ENCODE data around the gene OR7G2. TPM values are rescaled to one million over a fixed set of nuclear protein-coding genes. Genes with fewer than 3 reads are reported as not detected.
"Not testable (repeated sequence)": the region's sequence is repeated elsewhere in the genome, so short reads cannot be mapped to it uniquely, and the experiment has no call there.

Gene OR7G2
- total and polyA plus RNA-seq, 2 donors: not detected

DNA sequence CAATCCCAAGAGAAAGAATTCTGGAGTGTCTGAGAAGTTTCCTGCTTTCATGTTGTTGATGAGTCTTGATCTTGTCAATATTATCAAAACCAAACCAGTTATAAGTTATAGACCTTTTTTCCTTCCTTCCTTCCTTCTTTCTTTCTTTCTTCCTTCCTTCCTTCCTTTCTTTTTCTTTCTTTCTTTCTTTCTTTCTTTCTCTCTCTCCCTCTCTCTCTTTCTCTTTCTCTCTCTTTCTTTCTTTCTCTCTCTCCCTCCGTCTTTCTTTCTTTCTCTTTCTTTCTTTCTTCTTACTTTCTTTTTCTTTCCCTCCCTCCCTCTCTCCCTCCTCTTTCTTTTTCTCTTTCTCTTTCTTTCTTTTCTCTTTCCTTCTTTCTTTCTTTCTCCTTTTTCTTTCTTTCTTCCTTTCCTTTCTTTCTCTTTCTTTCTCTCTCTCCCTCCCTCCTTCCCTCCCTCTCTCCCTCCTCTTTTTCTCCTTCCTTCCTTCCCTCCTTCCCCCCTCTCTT is 19.7 kb upstream of the OR7G2 start, which contains the start of gene OR7G3:
OR7G3 (minus strand) TSS at position 51 of the 506 bp plus-strand sequence; CDS start at position 51, 0 bp downstream.
- H3K27ac ChIP-seq (ENCODE audit: low read depth): no peak within 1 kb of the TSS
- no peak for DNase-seq (ENCODE audit: extremely low spot score)
- H3K4me3 ChIP-seq (ENCODE audit: low read depth, low read length): no peak within 1 kb of the TSS

DNA sequence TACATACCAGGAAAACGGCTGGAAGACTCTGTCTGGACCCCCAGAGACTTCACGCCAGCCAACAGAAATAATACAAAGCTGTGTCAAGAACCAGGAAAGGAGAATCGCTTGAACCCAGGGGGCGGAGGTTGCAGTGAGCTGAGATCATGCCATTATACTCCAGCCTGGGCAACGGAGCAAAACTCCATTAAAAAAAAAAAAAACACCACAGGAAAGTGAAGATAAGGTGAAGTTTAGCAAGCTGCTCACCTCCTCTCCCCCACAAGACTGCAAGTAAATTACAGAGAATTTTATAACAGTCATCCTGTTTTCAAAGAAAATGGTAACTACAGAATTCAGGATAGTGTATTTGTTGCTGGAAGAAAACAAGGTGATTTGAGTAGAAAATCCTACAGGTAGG is 9.3 kb upstream of the OR7G2 start:
- no peak for DNase-seq (ENCODE audit: extremely low spot score)
- Histone ChIP-seq H3K27ac (ENCODE audit: low read depth) (no peak overlapping the region), H3K4me3 (ENCODE audit: low read depth, low read length) (no peak overlapping the region), H3K4me1 (ENCODE audit: insufficient read depth) (no peaks in the 10 kb centered on the region), H3K36me3 (ENCODE audit: insufficient read depth) (no peaks in the 10 kb centered on the region)
- WGBS: 59% methylated on average over 5 of the region's 5 CpGs

More for the DNA sequence above, 19.7 kb upstream of the OR7G2 start, which contains the start of gene OR7G3:
- H3K4me1 ChIP-seq (ENCODE audit: insufficient read depth): no peaks in the 10 kb centered on the region
- 80% methylated on average over 1 of the region's 1 CpG for WGBS
- no peaks in the 10 kb centered on the region for H3K36me3 ChIP-seq (ENCODE audit: insufficient read depth)

DNA sequence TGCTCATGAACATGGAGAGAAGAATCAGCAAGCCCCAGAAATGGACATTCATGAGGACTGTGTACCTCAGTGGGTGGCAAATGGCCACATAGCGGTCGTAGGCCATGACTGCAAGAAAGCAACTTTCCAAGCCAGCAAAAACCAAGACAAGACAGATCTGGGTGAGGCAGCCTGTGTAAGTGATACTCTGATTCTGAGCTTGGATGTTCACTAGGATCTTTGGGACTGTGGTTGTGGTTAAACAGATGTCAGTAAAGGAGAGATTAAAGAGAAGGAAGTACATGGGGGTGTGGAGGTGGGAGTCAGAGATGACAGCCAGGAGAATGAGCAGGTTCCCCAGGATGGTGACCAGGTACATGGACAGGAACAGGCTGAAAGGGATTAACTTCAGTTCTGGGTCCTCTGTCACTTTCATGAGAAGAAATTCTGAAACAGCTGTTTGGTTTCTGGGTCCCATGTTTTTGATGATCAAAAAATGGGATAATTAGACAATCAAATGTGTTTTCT is 8.1 kb upstream of the OR7G2 start, which contains the start of gene OR7G1:
OR7G1 (minus strand) TSS at position 457 of the 507 bp plus-strand sequence; CDS start at position 457, 0 bp downstream.
- H3K36me3 ChIP-seq (ENCODE audit: insufficient read depth): no peaks in the 10 kb centered on the region
- DNase-seq (ENCODE audit: extremely low spot score): no peak
- no peak within 1 kb of the TSS for H3K4me3 ChIP-seq (ENCODE audit: low read depth, low read length)
- no peaks in the 10 kb centered on the region for H3K4me1 ChIP-seq (ENCODE audit: insufficient read depth)
- H3K27ac ChIP-seq (ENCODE audit: low read depth): no peak within 1 kb of the TSS
- 91% methylated on average over 2 of the region's 2 CpGs for WGBS

DNA sequence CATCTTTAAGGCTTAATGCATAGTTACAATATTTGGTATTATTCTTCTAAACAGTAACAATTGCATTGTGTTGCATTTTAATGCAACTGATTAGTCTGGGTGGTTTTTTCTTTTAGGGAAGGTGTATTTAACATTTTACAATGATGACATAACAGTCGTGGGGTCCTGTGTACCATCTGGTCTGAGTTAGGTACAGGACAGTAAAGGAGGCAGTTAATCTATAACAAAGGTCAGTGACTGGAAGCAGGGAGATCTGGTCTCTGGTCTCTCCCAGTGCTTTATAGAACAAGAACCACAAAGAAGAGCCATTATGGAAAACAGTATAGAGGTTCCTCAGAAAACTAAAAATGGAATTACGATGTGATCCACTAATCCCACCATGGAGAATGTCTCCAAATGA is 2.7 kb upstream of the OR7G2 start:
- H3K4me1 ChIP-seq (ENCODE audit: insufficient read depth): no peaks in the 10 kb centered on the region
- H3K36me3 ChIP-seq (ENCODE audit: insufficient read depth): no peaks in the 10 kb centered on the region
- 40% methylated on average over 2 of the region's 2 CpGs for WGBS
- DNase-seq (ENCODE audit: extremely low spot score): no peak
- no peak overlapping the region for H3K4me3 ChIP-seq (ENCODE audit: low read depth, low read length)
- H3K27ac ChIP-seq (ENCODE audit: low read depth): no peak overlapping the region

DNA sequence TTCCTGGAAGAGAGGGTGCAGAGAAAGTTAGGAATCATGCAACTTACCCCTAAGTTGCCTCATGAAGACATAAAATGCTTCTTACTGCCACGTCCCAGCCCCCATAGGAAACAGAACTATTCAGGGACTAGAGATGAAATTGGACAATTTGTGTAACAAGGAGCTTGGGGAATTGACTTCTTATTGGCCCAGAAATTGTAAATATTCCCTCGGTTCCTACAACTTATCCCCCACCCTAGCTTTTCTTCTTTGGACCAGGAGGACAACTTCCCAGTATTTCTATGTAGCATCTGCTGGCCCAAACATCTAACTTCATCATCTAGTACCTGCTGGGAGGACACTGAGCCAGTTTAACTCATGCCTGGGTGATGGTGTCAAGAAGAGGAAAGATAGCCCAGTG is 20.5 kb downstream of the OR7G2 start, which contains the start of gene OR1M1:
OR1M1 (plus strand) TSS at position 301 of the 400 bp plus-strand sequence. CDS start 6,184 bp downstream, outside the sequence.
- Histone ChIP-seq H3K27ac (ENCODE audit: low read depth) (no peak within 1 kb of the TSS), H3K4me1 (ENCODE audit: insufficient read depth) (no peaks in the 10 kb centered on the region), H3K36me3 (ENCODE audit: insufficient read depth) (no peaks in the 10 kb centered on the region), H3K4me3 (ENCODE audit: low read depth, low read length) (no peak within 1 kb of the TSS)
- DNase-seq (ENCODE audit: extremely low spot score): no peak
- 57% methylated on average over 2 of the region's 2 CpGs for WGBS

DNA sequence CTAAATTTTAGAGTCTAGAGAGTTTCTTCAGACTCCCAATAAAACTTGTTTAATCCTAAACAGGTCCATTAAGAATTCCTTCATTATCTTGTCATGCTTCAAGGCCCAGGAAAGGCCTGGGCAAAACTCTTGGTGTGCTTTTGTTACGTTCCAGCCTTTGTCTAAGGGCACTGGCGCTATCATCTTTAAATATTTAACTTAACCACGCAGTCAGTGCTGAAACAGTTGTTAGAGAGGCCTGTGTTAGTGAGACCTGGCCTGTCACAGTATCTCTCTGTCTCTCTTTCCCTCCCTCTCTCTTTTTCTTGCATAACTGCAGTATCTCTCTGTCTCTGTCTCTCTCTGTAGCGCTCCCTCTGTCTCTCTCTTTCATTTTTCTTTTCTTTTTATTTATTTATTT is 28.6 kb downstream of the OR7G2 start:
- DNase-seq (ENCODE audit: extremely low spot score): no peak
- WGBS: 44% methylated on average over 4 of the region's 4 CpGs
- H3K4me3 ChIP-seq (ENCODE audit: low read depth, low read length): no peak overlapping the region
- H3K27ac ChIP-seq (ENCODE audit: low read depth): no peak overlapping the region
- H3K36me3 ChIP-seq (ENCODE audit: insufficient read depth): no peaks in the 10 kb centered on the region
- H3K4me1 ChIP-seq (ENCODE audit: insufficient read depth): no peaks in the 10 kb centered on the region

DNA sequence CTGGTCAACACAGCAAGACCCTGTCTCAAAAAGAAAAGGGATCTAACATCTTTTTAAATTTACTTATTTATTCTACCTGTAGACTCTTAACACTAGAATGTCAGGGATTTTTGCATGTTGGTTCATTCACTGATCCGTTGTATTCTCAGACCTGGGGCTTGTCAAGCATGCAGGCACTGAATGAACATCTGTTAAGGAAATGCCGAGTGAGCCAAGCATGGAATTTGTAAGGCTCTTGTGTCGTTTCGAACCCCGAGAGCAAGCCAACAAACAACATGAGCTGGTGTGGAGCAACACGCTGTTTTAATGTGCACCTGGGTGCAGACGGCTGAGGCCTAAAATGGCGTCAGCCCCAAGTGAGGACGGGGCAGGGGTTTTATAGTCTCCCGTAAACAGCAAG is 30.4 kb downstream of the OR7G2 start:
- Histone ChIP-seq H3K27ac (ENCODE audit: low read depth) (no peak overlapping the region), H3K4me3 (ENCODE audit: low read depth, low read length) (no peak overlapping the region), H3K36me3 (ENCODE audit: insufficient read depth) (no peaks in the 10 kb centered on the region), H3K4me1 (ENCODE audit: insufficient read depth) (no peaks in the 10 kb centered on the region)
- no peak for DNase-seq (ENCODE audit: extremely low spot score)
- WGBS: 65% methylated on average over 10 of the region's 10 CpGs

DNA sequence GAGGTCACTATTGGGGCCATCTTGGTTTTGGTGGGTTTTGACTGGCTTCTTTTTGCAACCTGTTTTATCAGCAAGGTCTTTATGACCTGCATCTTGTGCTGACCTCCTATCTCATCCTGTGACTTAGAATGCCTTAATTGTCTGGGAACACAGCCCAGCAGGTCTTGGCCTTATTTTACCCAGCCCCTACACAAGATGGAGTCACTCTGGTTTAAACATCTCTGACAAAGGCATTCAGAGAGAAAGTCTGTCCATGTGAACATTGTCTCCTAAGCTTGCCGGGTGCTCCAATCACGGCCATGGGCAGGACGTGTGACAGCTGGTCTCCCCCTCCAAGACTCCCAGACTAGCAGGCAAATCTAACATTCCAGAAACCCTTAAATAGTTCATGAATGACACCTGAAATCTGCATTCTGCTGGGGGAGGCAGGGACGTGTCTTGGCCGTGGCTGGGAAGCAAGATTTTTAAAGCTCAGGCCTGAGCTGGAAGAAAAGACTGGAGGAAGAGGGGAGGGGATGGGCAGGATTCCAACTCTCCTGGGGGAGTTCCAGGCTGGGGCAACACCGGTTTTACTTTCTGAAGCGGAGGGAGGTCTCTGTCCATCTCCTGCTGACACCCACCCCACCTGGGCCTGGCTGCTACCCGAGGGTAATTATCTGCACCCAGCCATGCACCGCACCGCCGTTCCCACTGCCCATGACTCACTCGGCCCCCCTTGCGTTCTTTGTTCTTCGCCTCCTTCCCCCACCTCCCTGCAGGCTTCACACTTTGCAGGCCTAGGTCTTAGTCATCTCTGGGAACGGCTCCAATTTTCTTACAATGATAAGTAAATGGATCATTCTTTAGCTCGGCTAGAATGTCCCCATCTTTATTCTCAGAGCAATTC is 32.0 kb downstream of the OR7G2 start:
- no peaks in the 10 kb centered on the region for H3K36me3 ChIP-seq (ENCODE audit: insufficient read depth)
- H3K4me3 ChIP-seq (ENCODE audit: low read depth, low read length): no peak overlapping the region
- 15% methylated on average over 16 of the region's 16 CpGs for WGBS
- peak; percentile 95 for DNase-seq (ENCODE audit: extremely low spot score)
- H3K4me1 ChIP-seq (ENCODE audit: insufficient read depth): no peaks in the 10 kb centered on the region
- no peak overlapping the region for H3K27ac ChIP-seq (ENCODE audit: low read depth)

DNA sequence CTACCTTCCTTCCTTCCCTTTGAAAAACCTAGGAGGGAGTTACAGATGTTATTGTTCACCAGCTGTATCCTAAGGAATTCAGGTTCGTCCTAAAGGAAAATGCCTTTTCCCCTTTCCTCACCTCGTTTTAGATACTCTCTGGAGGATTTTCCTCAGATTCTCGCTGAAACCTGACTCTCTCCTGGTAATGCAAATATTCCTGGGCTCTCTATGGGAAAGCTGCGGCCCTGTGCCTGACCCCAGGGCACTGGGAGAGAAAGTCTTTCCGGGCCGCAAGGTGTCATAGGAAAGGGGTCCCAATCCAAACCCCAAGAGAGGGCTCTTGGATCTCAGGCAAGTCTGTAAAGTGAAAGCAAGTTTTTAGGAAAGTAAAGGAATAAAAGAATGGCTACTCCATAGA is 33.5 kb downstream of the OR7G2 start:
- 63% methylated on average over 6 of the region's 6 CpGs for WGBS
- Histone ChIP-seq H3K4me3 (ENCODE audit: low read depth, low read length) (no peak overlapping the region), H3K4me1 (ENCODE audit: insufficient read depth) (no peaks in the 10 kb centered on the region), H3K36me3 (ENCODE audit: insufficient read depth) (no peaks in the 10 kb centered on the region), H3K27ac (ENCODE audit: low read depth) (no peak overlapping the region)
- DNase-seq (ENCODE audit: extremely low spot score): no peak

DNA sequence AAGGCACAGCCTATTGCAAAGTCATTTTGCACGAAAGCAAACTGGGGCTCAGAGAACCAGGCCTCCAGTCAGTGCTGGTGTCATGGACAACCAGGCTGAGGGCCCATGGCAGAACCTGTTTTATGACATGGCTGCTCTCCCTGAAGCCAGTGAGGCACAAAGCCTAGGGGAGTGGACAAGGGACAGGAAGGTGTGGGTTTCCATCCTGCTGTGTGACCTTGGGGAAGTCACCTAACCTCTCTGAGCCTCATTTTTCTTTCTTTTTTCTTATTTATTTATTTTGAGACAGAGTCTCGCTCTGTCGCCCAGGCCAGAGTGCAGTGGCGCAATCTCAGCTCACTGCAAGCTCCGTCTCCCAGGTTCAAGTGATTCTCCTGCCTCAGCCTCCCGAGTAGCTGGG is 35.6 kb downstream of the OR7G2 start:
- not testable (repeated sequence) for H3K36me3 ChIP-seq (ENCODE audit: insufficient read depth); DNase-seq (ENCODE audit: extremely low spot score); H3K4me3 ChIP-seq (ENCODE audit: low read depth, low read length); H3K27ac ChIP-seq (ENCODE audit: low read depth); H3K4me1 ChIP-seq (ENCODE audit: insufficient read depth)
- 96% methylated on average over 6 of the region's 6 CpGs for WGBS

DNA sequence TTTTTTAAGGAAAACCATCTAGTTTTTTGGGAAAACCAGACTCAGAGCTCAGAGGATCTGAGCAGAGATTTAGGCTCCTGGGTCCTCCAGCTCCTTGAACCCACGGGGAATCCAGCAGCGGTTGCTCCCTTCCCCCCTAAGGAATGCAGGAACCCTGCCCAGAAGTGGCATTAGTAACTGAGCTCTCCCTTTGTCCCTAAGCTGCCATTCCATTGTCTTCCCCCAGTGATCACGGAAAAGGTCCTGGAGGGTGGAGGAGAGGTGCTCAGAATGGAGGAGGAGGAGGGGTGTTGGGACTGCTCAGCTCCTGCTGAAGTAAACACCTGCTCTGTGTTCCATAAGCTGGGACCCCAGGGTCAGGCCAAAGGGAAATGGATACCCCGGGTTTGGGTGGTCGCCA is 37.2 kb downstream of the OR7G2 start:
- DNase-seq (ENCODE audit: extremely low spot score): no peak
- no peaks in the 10 kb centered on the region for H3K36me3 ChIP-seq (ENCODE audit: insufficient read depth)
- 35% methylated on average over 5 of the region's 5 CpGs for WGBS
- H3K27ac ChIP-seq (ENCODE audit: low read depth): no peak overlapping the region
- H3K4me3 ChIP-seq (ENCODE audit: low read depth, low read length): no peak overlapping the region
- no peaks in the 10 kb centered on the region for H3K4me1 ChIP-seq (ENCODE audit: insufficient read depth)

DNA sequence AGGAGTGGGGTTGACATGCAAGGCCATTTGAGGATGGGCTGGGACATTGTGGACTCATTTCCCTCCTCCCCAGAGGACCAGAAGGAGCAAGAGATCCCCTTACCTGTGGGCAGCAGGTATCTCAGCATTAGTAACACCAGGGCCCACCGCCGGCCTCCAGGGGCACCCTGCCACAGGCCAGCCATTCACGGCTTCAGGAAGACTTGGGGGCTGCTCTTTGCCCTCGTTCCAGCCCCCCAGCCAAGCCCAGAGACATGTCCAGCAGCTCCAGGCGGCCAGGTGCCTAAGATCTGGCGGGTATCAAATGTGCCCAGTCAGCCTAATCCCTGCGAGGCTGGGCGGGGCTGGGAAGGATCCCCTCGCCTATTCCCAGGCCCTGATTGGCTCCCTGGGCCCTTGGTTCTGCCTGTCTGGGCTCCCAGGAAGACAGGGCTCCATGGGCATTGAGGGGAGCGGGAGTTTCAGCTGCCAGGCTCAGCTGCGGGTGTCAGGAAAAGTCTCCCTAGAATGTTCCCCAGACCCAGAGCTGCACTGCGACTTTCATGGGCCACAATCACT is 41.7 kb downstream of the OR7G2 start:
- Histone ChIP-seq H3K36me3 (ENCODE audit: insufficient read depth) (no peaks in the 10 kb centered on the region), H3K4me1 (ENCODE audit: insufficient read depth) (no peaks in the 10 kb centered on the region), H3K4me3 (ENCODE audit: low read depth, low read length) (no peak overlapping the region), H3K27ac (ENCODE audit: low read depth) (no peak overlapping the region)
- DNase-seq (ENCODE audit: extremely low spot score): no peak
- WGBS: 69% methylated on average over 12 of the region's 12 CpGs

DNA sequence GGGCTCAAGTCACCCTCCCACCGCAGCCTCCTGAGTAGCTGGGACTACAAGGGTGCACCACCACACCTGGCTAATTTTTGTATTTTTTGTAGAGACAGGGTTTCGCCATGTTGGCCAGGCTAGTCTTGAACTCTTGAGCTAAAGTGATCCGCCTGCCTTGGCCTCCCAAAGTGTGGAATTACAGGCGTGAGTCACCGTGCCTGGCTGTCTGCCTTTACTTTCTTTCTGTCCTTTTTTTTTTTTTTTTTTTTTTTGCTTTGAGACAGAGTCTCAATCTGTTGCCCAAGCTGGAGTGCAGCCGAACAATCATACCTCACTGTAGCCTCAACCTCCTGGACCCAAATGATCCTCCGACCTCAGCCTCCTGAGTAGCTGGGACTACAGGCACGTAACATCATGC is 45.4 kb downstream of the OR7G2 start:
- Histone ChIP-seq H3K4me3 (ENCODE audit: low read depth, low read length) (no peak overlapping the region), H3K27ac (ENCODE audit: low read depth) (no peak overlapping the region), H3K4me1 (ENCODE audit: insufficient read depth) (no peaks in the 10 kb centered on the region), H3K36me3 (ENCODE audit: insufficient read depth) (no peaks in the 10 kb centered on the region)
- WGBS: 88% methylated on average over 8 of the region's 8 CpGs
- DNase-seq (ENCODE audit: extremely low spot score): no peak
